ENCODE data around the gene UBE2L3.

UBE2L3 gene

DNA sequence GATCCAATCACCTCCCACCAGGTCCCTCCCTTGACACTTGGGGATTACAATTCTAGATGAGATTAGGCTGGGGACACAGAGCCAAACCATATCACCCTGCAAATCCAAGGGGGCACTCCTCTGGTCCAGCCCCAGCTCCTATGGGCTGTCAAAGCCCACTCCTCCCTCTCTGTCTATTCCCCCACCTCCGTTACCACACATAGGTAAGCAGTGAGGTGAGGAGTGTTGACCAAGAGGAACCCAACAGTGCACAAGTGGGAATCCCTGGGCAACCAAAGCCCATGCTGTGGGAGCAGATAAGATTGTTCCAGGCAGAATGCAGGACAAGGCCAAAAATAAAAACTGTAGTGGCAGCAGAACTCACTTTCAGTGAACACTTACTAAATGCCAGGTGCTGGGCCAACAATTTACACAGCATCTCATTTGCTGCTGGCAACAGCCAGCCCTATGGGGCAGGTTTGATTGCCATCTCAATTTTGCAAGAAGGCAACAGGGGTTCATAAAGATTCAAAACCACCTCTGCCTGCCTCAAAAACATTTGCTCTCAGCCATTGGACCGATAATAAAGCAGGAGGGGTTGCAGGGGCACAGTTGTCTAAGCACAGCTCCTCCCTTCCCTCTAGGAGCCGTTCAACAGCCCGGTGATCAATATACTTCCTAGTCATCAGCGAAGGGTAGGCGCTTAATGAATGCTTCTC is 83.5 kb downstream of the UBE2L3 start:
- Histone ChIP-seq H3K36me3 (ENCODE audit: control insufficient read depth, insufficient read depth, low read length) (no peaks in the 10 kb centered on the region), H3K9ac (ENCODE audit: low read length) (no peak overlapping the region), H3K9me3 (ENCODE audit: control insufficient read depth, low read length) (no peaks in the 10 kb centered on the region), H3K4me3 (ENCODE audit: low read length) (peak overlapping the region; percentile 74), H3K4me1 (ENCODE audit: control insufficient read depth, insufficient read depth, low read length) (peaks cover 26% of the 10 kb centered on the region), H3K27me3 (ENCODE audit: control insufficient read depth, insufficient read depth, low read length) (no peaks in the 10 kb centered on the region)

GRCh38 chr22:21651521-21652009 is 84.1 kb downstream of the UBE2L3 start:
- no peaks in the 10 kb centered on the region for H3K27me3 ChIP-seq (ENCODE audit: control insufficient read depth, insufficient read depth, low read length)
- peak overlapping the region; percentile 50 for H3K9ac ChIP-seq (ENCODE audit: low read length)
- peak overlapping the region; percentile 74 for H3K4me3 ChIP-seq (ENCODE audit: low read length)
- H3K4me1 ChIP-seq (ENCODE audit: control insufficient read depth, insufficient read depth, low read length) = peaks cover 26% of the 10 kb centered on the region
- H3K9me3 ChIP-seq (ENCODE audit: control insufficient read depth, low read length) = no peaks in the 10 kb centered on the region
- no peaks in the 10 kb centered on the region for H3K36me3 ChIP-seq (ENCODE audit: control insufficient read depth, insufficient read depth, low read length)

DNA sequence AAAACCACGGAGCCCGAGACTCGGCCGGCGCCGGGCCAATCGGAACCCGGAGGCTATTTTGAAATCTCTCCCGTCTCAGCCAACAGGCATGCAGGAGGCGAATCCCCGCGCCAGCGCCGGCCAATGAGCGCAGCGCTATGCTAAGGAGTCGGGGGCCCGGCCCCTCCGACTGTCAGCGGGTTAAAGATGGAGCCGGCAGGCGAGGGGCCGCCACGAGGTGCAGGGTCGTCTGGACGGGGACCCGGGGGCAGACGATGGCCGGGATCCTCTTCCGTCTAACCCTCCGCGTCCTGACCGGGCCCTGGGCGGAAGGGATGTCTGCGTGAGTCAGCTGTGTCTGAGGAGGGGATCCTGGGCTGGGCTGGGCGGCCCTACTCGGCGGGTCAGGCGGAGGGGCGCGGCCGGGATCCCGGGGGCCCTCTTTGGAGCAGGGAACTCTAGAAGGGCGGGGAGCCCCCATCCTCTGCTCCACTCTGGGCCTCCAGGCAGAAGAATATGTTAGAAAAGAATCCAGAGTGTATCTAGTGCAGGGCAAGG is 84.6 kb downstream of the UBE2L3 start:
- H3K4me3 ChIP-seq (ENCODE audit: low read length) = peak overlapping the region; percentile 74
- H3K9ac ChIP-seq (ENCODE audit: low read length) = peak overlapping the region; percentile 50
- no peaks in the 10 kb centered on the region for H3K36me3 ChIP-seq (ENCODE audit: control insufficient read depth, insufficient read depth, low read length)

DNA sequence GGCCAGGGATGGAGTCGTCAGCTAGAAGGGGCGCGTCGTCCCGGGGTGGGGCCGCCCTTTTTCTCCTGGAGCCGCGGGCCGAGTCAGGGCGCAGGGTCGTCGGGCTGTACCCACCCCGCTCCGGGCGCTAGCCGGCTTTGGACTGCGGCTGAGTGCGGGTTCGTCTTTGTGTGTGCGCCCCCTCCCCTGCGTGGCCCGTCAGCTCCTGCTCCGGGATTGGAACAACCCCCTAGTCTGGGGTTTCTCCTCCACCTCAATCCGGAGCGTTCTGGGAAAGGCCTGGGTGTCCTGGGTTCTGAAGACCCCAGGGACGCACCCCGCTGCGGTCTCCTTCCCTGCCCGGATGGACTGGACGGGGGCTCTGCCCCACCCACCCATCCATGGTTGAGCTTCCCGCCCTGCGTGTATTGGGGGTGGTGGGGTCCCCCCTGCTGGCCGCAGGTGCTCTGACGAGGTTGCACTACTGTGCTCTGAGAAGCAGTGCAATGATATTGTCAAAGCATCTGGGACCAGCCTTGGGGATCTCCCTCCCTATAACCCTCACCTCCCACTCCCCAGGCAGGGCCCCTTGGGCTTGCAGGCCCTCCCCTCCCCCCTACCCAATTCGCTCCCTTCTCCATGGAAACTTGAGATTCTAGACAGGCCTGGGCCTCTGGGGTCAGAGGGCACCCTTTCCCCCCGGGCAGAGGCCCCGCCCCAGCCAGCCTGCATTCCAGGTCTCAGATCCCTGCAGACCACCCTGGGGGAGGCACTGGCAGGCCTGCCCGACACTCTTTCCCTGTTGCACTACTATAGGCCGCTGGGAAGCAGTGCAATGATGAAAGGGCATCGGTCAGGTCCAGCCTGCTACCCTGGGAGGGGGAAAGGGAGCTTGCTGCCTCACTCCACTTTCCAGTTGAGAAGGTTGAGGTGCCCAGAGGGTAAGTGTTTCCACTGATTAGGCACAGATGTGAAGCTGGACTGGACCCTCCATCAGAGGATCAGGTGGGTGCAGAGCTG is 85.3 kb downstream of the UBE2L3 start:
- peaks cover 31% of the 10 kb centered on the region for H3K4me1 ChIP-seq (ENCODE audit: control insufficient read depth, insufficient read depth, low read length)
- no peaks in the 10 kb centered on the region for H3K27me3 ChIP-seq (ENCODE audit: control insufficient read depth, insufficient read depth, low read length)
- H3K9ac ChIP-seq (ENCODE audit: low read length) = peak overlapping the region; percentile 50

More for the DNA sequence above, 84.6 kb downstream of the UBE2L3 start:
- H3K27me3 ChIP-seq (ENCODE audit: control insufficient read depth, insufficient read depth, low read length) = no peaks in the 10 kb centered on the region
- peaks cover 28% of the 10 kb centered on the region for H3K4me1 ChIP-seq (ENCODE audit: control insufficient read depth, insufficient read depth, low read length)
- no peaks in the 10 kb centered on the region for H3K9me3 ChIP-seq (ENCODE audit: control insufficient read depth, low read length)

GRCh38 chr22:21657020-21657359 is 89.5 kb downstream of the UBE2L3 start:
- Histone ChIP-seq H3K9ac (ENCODE audit: low read length) (no peak overlapping the region), H3K4me3 (ENCODE audit: low read length) (no peak overlapping the region), H3K27me3 (ENCODE audit: control insufficient read depth, insufficient read depth, low read length) (peaks cover 7% of the 10 kb centered on the region), H3K4me1 (ENCODE audit: control insufficient read depth, insufficient read depth, low read length) (peaks cover 15% of the 10 kb centered on the region), H3K36me3 (ENCODE audit: control insufficient read depth, insufficient read depth, low read length) (no peaks in the 10 kb centered on the region), H3K9me3 (ENCODE audit: control insufficient read depth, low read length) (no peaks in the 10 kb centered on the region)

More for the DNA sequence above, 85.3 kb downstream of the UBE2L3 start:
- Histone ChIP-seq H3K36me3 (ENCODE audit: control insufficient read depth, insufficient read depth, low read length) (no peaks in the 10 kb centered on the region), H3K4me3 (ENCODE audit: low read length) (peak overlapping the region; percentile 74), H3K9me3 (ENCODE audit: control insufficient read depth, low read length) (no peaks in the 10 kb centered on the region)

- H3K9me3 ChIP-seq (ENCODE audit: control insufficient read depth, low read length) = no peaks in the 10 kb centered on the region
- peak overlapping the region; percentile 50 for H3K9ac ChIP-seq (ENCODE audit: low read length)
- peak overlapping the region; percentile 31 for H3K4me3 ChIP-seq (ENCODE audit: low read length)
- peaks cover 10% of the 10 kb centered on the region for H3K27me3 ChIP-seq (ENCODE audit: control insufficient read depth, insufficient read depth, low read length)
- peaks cover 9% of the 10 kb centered on the region for H3K4me1 ChIP-seq (ENCODE audit: control insufficient read depth, insufficient read depth, low read length)
- no peaks in the 10 kb centered on the region for H3K36me3 ChIP-seq (ENCODE audit: control insufficient read depth, insufficient read depth, low read length)
Observed at GRCh38 chr22:21657360-21658032, 90.0 kb downstream of the UBE2L3 start.

DNA sequence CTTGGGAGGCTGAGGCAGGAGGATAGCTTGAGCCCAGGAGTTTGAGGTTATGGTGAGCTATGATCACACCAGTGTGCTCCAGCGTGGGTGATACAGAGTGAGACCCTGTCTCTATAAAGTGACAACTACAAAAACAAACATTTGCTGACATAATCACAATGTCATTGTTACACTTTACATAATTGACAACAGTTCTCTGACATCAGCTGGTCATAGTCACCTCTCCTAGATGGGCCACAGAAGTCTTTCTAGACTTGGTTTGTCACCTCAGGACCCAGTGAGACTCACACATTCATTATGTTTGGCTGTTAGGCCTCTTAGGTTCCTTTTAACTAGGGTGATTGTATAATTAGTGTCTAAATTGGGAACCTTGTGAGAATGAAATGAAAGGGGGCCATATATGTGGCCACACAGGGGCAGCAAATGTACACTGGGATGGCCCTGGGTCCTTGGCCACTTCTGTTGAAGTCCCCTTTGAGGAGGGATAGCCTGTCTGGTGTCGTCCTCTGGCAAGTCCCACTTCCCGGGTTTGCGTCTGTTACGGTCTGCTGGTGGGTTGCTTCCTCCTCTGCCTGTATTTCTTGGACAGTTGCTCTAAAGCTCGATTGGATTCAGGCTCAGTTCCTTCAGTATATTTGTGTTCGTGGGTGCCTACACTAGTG is 92.5 kb downstream of the UBE2L3 start:
- Histone ChIP-seq H3K9me3 (ENCODE audit: control insufficient read depth, low read length) (no peaks in the 10 kb centered on the region), H3K4me1 (ENCODE audit: control insufficient read depth, insufficient read depth, low read length) (peaks cover 5% of the 10 kb centered on the region), H3K36me3 (ENCODE audit: control insufficient read depth, insufficient read depth, low read length) (no peaks in the 10 kb centered on the region), H3K4me3 (ENCODE audit: low read length) (no peak overlapping the region), H3K9ac (ENCODE audit: low read length) (no peak overlapping the region), H3K27me3 (ENCODE audit: control insufficient read depth, insufficient read depth, low read length) (peaks cover 10% of the 10 kb centered on the region)

DNA sequence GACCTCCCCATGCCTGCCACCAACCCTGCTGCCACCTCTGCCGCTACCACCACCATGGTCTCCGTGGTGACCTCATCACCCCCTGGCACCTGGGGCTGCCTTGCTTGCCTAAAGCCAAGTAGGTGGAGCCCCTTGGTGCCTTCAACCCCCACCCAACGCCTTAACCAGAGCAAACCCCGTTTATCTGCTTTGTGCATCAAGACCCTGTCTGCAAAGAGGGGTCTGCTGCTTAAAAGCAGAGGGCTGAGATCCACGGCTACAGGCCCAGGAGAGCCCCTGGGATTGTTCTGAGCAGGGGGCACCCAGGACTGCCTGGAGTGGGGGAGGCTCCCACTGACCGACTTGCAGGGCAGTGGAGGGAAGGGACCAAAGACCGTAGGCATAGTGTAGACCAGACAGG is 93.4 kb downstream of the UBE2L3 start:
- no peak overlapping the region for H3K9ac ChIP-seq (ENCODE audit: low read length)
- peaks cover 5% of the 10 kb centered on the region for H3K4me1 ChIP-seq (ENCODE audit: control insufficient read depth, insufficient read depth, low read length)
- no peaks in the 10 kb centered on the region for H3K36me3 ChIP-seq (ENCODE audit: control insufficient read depth, insufficient read depth, low read length)
- no peak overlapping the region for H3K4me3 ChIP-seq (ENCODE audit: low read length)
- H3K27me3 ChIP-seq (ENCODE audit: control insufficient read depth, insufficient read depth, low read length) = peaks cover 10% of the 10 kb centered on the region
- H3K9me3 ChIP-seq (ENCODE audit: control insufficient read depth, low read length) = no peaks in the 10 kb centered on the region

DNA sequence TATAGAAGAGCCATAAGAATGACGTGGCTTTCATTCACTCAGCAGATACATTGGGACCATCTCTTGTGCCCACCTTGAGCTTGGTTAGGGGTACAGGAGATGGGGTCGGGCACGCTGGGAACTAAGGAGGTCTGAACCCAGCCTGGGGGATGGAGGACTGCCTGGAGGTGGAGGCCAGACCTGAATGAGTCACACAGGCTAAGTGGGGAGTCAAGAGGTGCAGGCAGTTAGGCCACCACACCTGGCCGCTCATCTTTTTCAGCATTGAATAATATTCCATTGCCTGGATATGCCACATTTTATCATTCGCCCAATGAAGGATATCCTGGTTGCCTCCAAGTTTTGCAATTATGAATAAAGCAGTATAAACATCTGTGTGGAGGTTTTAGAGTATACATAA is 94.5 kb downstream of the UBE2L3 start:
- no peaks in the 10 kb centered on the region for H3K9me3 ChIP-seq (ENCODE audit: control insufficient read depth, low read length)
- H3K4me3 ChIP-seq (ENCODE audit: low read length) = no peak overlapping the region
- H3K9ac ChIP-seq (ENCODE audit: low read length) = no peak overlapping the region
- H3K36me3 ChIP-seq (ENCODE audit: control insufficient read depth, insufficient read depth, low read length) = no peaks in the 10 kb centered on the region
- H3K4me1 ChIP-seq (ENCODE audit: control insufficient read depth, insufficient read depth, low read length) = peaks cover 7% of the 10 kb centered on the region
- H3K27me3 ChIP-seq (ENCODE audit: control insufficient read depth, insufficient read depth, low read length) = peaks cover 10% of the 10 kb centered on the region

GRCh38 chr22:21663738-21664137 is 96.2 kb downstream of the UBE2L3 start:
- Histone ChIP-seq H3K4me3 (ENCODE audit: low read length) (no peak overlapping the region), H3K4me1 (ENCODE audit: control insufficient read depth, insufficient read depth, low read length) (peaks cover 5% of the 10 kb centered on the region), H3K36me3 (ENCODE audit: control insufficient read depth, insufficient read depth, low read length) (no peaks in the 10 kb centered on the region), H3K9me3 (ENCODE audit: control insufficient read depth, low read length) (no peaks in the 10 kb centered on the region), H3K9ac (ENCODE audit: low read length) (no peak overlapping the region), H3K27me3 (ENCODE audit: control insufficient read depth, insufficient read depth, low read length) (peaks cover 4% of the 10 kb centered on the region)
